ENCODE results near the gene TCERG1L. TPM values are rescaled to one million over a fixed set of nuclear protein-coding genes. Genes with fewer than 3 reads are reported as not detected.

The TCERG1L gene
- total RNA-seq, 4 donors from 2014 or later: 0.41 TPM; not detected in 3

DNA sequence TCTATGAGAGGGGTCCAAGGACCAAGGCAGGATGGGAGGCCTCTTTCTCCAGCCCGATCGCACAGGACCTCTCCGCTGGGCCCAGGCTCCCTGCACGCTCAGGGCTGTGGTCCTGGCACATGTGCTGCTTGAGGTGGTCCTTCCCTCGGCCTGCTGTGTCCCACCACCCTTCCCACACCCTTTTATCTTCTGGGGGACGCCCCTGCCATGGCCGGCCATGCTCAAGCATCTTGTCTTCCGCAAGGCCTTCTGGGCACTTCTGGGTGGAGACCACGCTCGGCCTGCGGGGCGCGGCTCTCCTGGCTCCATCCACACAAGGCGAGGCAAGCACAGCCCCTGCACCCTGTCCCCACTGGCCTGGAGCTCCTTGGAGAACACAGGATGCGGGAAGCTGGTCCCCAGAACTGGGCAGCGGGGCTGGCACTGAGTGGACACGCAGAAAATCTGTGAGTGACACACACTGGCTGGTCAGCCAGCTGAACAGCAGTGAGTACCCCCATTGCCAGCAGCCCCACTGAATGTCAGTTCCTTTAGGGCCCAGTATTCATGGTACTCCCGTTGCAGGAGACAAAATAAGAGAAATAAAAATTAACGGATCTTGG is 115.9 kb downstream of the TCERG1L start:
- H3K4me1 ChIP-seq: no peaks in the 10 kb centered on the region
- H3K27ac ChIP-seq: no peak overlapping the region
- TF ChIP-seq, protein P1, sequence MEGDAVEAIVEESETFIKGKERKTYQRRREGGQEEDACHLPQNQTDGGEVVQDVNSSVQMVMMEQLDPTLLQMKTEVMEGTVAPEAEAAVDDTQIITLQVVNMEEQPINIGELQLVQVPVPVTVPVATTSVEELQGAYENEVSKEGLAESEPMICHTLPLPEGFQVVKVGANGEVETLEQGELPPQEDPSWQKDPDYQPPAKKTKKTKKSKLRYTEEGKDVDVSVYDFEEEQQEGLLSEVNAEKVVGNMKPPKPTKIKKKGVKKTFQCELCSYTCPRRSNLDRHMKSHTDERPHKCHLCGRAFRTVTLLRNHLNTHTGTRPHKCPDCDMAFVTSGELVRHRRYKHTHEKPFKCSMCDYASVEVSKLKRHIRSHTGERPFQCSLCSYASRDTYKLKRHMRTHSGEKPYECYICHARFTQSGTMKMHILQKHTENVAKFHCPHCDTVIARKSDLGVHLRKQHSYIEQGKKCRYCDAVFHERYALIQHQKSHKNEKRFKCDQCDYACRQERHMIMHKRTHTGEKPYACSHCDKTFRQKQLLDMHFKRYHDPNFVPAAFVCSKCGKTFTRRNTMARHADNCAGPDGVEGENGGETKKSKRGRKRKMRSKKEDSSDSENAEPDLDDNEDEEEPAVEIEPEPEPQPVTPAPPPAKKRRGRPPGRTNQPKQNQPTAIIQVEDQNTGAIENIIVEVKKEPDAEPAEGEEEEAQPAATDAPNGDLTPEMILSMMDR (IDR thresholded peaks at IDR 0.05): no peak
- H3K4me3 ChIP-seq: no peak overlapping the region
- DNase-seq: no peak
- intact Hi-C loops (cut with DNase I; ENCODE audit: low total_unique reads): no loop called here
- no peaks in the 10 kb centered on the region for H3K27me3 ChIP-seq
- H3K9me3 ChIP-seq: no peaks in the 10 kb centered on the region
- no peaks in the 10 kb centered on the region for H3K36me3 ChIP-seq

DNA sequence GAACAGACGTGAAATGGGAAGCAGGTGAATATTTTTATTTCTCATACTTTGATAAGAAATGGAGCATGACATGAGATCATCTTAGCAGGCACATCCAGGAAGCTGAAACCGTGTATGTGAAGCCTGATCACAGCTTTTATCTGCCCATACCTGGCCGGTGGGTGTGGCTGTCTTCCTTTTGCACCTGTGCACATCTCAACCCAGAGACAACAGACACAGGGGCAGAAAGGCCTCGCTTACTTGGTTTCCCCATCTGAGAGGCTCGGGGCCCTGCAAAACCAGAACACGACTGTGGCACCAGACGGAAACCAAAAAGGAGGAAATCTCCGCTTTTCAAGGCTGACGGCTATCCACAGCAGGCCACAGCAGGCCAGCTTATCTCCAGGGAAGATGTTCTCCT is 116.4 kb downstream of the TCERG1L start:
- no peak overlapping the region for H3K4me3 ChIP-seq

DNA sequence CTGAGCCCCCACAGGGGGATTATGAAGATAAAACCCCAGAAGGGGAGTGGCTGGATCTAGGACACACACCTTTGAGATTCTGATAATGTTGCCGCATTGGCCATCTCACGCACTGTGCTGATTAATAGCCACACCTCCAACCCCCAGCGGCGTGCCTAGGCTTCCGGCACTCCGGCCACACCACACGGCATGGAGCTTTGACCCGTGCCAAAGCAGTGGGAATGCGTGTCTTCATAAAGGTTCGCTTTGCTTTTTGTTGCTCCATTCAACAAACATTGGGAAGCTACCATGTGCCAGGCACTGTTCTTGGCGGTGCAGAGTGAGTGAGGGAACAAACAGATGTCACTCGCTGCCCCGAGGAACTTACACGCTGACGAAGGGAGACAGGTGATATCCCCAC is 117.6 kb downstream of the TCERG1L start:
- Histone ChIP-seq H3K27me3 (no peaks in the 10 kb centered on the region), H3K9me3 (no peaks in the 10 kb centered on the region), H3K27ac (no peak overlapping the region), H3K4me3 (no peak overlapping the region), H3K4me1 (no peaks in the 10 kb centered on the region), H3K36me3 (no peaks in the 10 kb centered on the region)
- DNase-seq: no peak
- intact Hi-C loops (cut with DNase I; ENCODE audit: low total_unique reads): no loop called here
- no peak for TF ChIP-seq POLR2A (IDR thresholded peaks at IDR 0.05)
- TF ChIP-seq, protein P1 (IDR thresholded peaks at IDR 0.05): no peak

More for the DNA sequence above, 116.4 kb downstream of the TCERG1L start:
- intact Hi-C loops (cut with DNase I; ENCODE audit: low total_unique reads): no loop called here
- no peak for DNase-seq
- H3K9me3 ChIP-seq: no peaks in the 10 kb centered on the region
- TF ChIP-seq POLR2A (IDR thresholded peaks at IDR 0.05): no peak
- TF ChIP-seq, protein P1 (IDR thresholded peaks at IDR 0.05): no peak
- no peak overlapping the region for H3K27ac ChIP-seq
- H3K4me1 ChIP-seq: no peaks in the 10 kb centered on the region
- no peaks in the 10 kb centered on the region for H3K27me3 ChIP-seq
- H3K36me3 ChIP-seq: no peaks in the 10 kb centered on the region

DNA sequence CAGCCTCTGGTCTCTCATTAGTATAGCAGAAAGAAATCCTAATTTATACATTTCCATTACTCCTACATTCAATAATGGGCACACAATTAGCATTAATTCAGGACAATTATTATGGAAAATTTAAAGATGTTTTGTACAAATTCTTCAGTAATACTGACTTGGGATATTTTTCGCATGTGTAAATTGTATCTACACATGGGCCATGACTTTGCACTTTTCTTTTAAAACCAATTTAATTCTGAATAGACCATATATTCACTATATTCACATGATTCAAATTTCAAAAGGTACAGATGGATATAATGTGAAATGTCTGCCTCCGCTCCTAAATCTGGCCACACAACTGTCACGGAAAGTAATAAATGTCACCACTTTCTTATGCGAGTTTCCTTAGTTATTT is 123.0 kb downstream of the TCERG1L start:
- Histone ChIP-seq H3K27me3 (no peaks in the 10 kb centered on the region), H3K9me3 (no peaks in the 10 kb centered on the region), H3K36me3 (no peaks in the 10 kb centered on the region), H3K4me3 (no peak overlapping the region), H3K4me1 (no peaks in the 10 kb centered on the region), H3K27ac (no peak overlapping the region)
- intact Hi-C loops (cut with DNase I; ENCODE audit: low total_unique reads): no loop called here
- TF ChIP-seq POLR2A (IDR thresholded peaks at IDR 0.05): no peak
- TF ChIP-seq, protein P1 (IDR thresholded peaks at IDR 0.05): no peak
- DNase-seq: no peak

DNA sequence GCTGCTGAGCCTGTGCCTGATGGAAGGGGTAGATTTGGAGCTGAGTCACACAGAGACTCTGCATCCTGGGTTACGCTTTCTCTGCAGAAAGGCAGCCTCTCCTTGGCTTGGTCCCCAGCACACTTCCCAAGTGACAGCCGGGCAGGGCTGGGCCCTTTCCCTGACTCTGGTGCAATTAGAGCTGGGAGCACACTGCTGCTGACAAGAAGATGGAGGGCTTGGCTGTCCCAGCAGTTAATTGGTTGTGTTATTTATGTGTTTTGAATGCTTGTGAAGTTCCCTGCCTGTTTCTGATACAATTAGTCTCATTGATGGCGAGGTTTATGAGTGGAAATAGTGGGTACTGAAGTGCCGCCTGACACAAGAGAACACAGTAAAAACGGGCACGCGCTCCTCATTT is 123.6 kb downstream of the TCERG1L start:
- no peak for DNase-seq
- no peaks in the 10 kb centered on the region for H3K9me3 ChIP-seq
- no peak for TF ChIP-seq POLR2A (IDR thresholded peaks at IDR 0.05)
- TF ChIP-seq, protein P1 (IDR thresholded peaks at IDR 0.05): no peak
- intact Hi-C loops (cut with DNase I; ENCODE audit: low total_unique reads): no loop called here
- H3K36me3 ChIP-seq: no peaks in the 10 kb centered on the region
- H3K27ac ChIP-seq: no peak overlapping the region
- H3K27me3 ChIP-seq: no peaks in the 10 kb centered on the region
- H3K4me3 ChIP-seq: no peak overlapping the region
- no peaks in the 10 kb centered on the region for H3K4me1 ChIP-seq
